Activated naive CD8-positive, alpha-beta T cell (primary cell): Measurements from ENCODE around the gene SMIM3.

Experiments
- H3K27ac Mint-ChIP-seq: one replicate; pipeline ENCODE4 v1.8.0; 2021; ENCODE audit warnings: mixed read lengths
- H3K27me3 Mint-ChIP-seq: one replicate; pipeline ENCODE4 v1.8.0; 2021; ENCODE audit warnings: mixed read lengths
- H3K36me3 Mint-ChIP-seq: one replicate; pipeline ENCODE4 v1.8.0; 2021; ENCODE audit warnings: mixed read lengths
- H3K4me1 Mint-ChIP-seq: one replicate; pipeline ENCODE4 v1.8.0; 2021; ENCODE audit warnings: low read depth, mixed read lengths
- H3K4me3 Mint-ChIP-seq: one replicate; pipeline ENCODE4 v1.8.0; 2021; ENCODE audit warnings: mild to moderate bottlenecking, mixed read lengths
- H3K9me3 Mint-ChIP-seq: one replicate; pipeline ENCODE4 v1.8.0; 2021; ENCODE audit warnings: low read depth, mixed read lengths

The SMIM3 gene

GRCh38 chr5:150758531-150759333 lies 19.8 kb upstream of the SMIM3 start, which contains the start of gene DCTN4:
TSS of gene DCTN4 (minus strand) at chr5:150759017. CDS start at chr5:150758993, 24 bp downstream.
- Mint-ChIP-seq H3K27ac (no peak within 1 kb of the TSS), H3K27me3 (no peaks in the 10 kb centered on the region), H3K4me1 (peaks cover 43% of the 10 kb centered on the region), H3K36me3 (peaks cover 13% of the 10 kb centered on the region), H3K4me3 (no peak within 1 kb of the TSS), H3K9me3 (no peaks in the 10 kb centered on the region)

GRCh38 chr5:150759334-150759583 lies 19.3 kb upstream of the SMIM3 start:
- peaks cover 12% of the 10 kb centered on the region for H3K36me3 Mint-ChIP-seq
- no peaks in the 10 kb centered on the region for H3K9me3 Mint-ChIP-seq
- peaks cover 38% of the 10 kb centered on the region for H3K4me1 Mint-ChIP-seq
- H3K27me3 Mint-ChIP-seq: no peaks in the 10 kb centered on the region
- no peak overlapping the region for H3K27ac Mint-ChIP-seq
- H3K4me3 Mint-ChIP-seq: no peak overlapping the region

- H3K27ac Mint-ChIP-seq: no peak overlapping the region
- H3K4me3 Mint-ChIP-seq: no peak overlapping the region
- no peaks in the 10 kb centered on the region for H3K27me3 Mint-ChIP-seq
- no peaks in the 10 kb centered on the region for H3K9me3 Mint-ChIP-seq
- peaks cover 15% of the 10 kb centered on the region for H3K4me1 Mint-ChIP-seq
- no peaks in the 10 kb centered on the region for H3K36me3 Mint-ChIP-seq
Observed at GRCh38 chr5:150762211-150762610, 16.3 kb upstream of the SMIM3 start.

- no peak overlapping the region for H3K4me3 Mint-ChIP-seq
- H3K36me3 Mint-ChIP-seq: no peaks in the 10 kb centered on the region
- H3K27ac Mint-ChIP-seq: no peak overlapping the region
- no peaks in the 10 kb centered on the region for H3K27me3 Mint-ChIP-seq
- H3K4me1 Mint-ChIP-seq: peaks cover 8% of the 10 kb centered on the region
- no peaks in the 10 kb centered on the region for H3K9me3 Mint-ChIP-seq
Observed at GRCh38 chr5:150763023-150763769, 15.4 kb upstream of the SMIM3 start.

- H3K27ac Mint-ChIP-seq: no peak overlapping the region
- no peaks in the 10 kb centered on the region for H3K27me3 Mint-ChIP-seq
Observed at GRCh38 chr5:150764530-150764929, 14.0 kb upstream of the SMIM3 start.

GRCh38 chr5:150765011-150765798 lies 13.4 kb upstream of the SMIM3 start:
- H3K9me3 Mint-ChIP-seq: no peaks in the 10 kb centered on the region
- H3K27me3 Mint-ChIP-seq: no peaks in the 10 kb centered on the region
- no peak overlapping the region for H3K27ac Mint-ChIP-seq
- H3K36me3 Mint-ChIP-seq: no peaks in the 10 kb centered on the region
- H3K4me3 Mint-ChIP-seq: no peak overlapping the region
- no peaks in the 10 kb centered on the region for H3K4me1 Mint-ChIP-seq

More at GRCh38 chr5:150764530-150764929, 14.0 kb upstream of the SMIM3 start:
- Mint-ChIP-seq H3K9me3 (no peaks in the 10 kb centered on the region), H3K4me3 (no peak overlapping the region), H3K36me3 (no peaks in the 10 kb centered on the region), H3K4me1 (peaks cover 2% of the 10 kb centered on the region)

- H3K27ac Mint-ChIP-seq: no peak overlapping the region
- no peaks in the 10 kb centered on the region for H3K9me3 Mint-ChIP-seq
- H3K4me1 Mint-ChIP-seq: no peaks in the 10 kb centered on the region
- H3K27me3 Mint-ChIP-seq: no peaks in the 10 kb centered on the region
- no peak overlapping the region for H3K4me3 Mint-ChIP-seq
- H3K36me3 Mint-ChIP-seq: no peaks in the 10 kb centered on the region
Observed at GRCh38 chr5:150765799-150766169, 12.8 kb upstream of the SMIM3 start.

GRCh38 chr5:150766251-150766650 lies 12.3 kb upstream of the SMIM3 start:
- H3K36me3 Mint-ChIP-seq: no peaks in the 10 kb centered on the region
- no peaks in the 10 kb centered on the region for H3K27me3 Mint-ChIP-seq
- H3K27ac Mint-ChIP-seq: no peak overlapping the region
- H3K4me3 Mint-ChIP-seq: no peak overlapping the region
- no peaks in the 10 kb centered on the region for H3K4me1 Mint-ChIP-seq
- H3K9me3 Mint-ChIP-seq: no peaks in the 10 kb centered on the region

GRCh38 chr5:150771034-150771795 lies 7.3 kb upstream of the SMIM3 start:
- Mint-ChIP-seq H3K27ac (no peak overlapping the region), H3K36me3 (no peaks in the 10 kb centered on the region), H3K9me3 (peaks cover 3% of the 10 kb centered on the region), H3K27me3 (no peaks in the 10 kb centered on the region), H3K4me1 (no peaks in the 10 kb centered on the region), H3K4me3 (no peak overlapping the region)

- Mint-ChIP-seq H3K27ac (no peak overlapping the region), H3K9me3 (peaks cover 3% of the 10 kb centered on the region), H3K4me1 (peaks cover 11% of the 10 kb centered on the region), H3K36me3 (no peaks in the 10 kb centered on the region), H3K4me3 (no peak overlapping the region), H3K27me3 (no peaks in the 10 kb centered on the region)
Observed at GRCh38 chr5:150774145-150774544, 4.4 kb upstream of the SMIM3 start.

GRCh38 chr5:150777685-150778084 lies 872 bp upstream of the SMIM3 start:
- Mint-ChIP-seq H3K27ac (peak overlapping the region; percentile 70), H3K4me3 (peak overlapping the region; percentile 97), H3K9me3 (no peaks in the 10 kb centered on the region), H3K27me3 (no peaks in the 10 kb centered on the region), H3K4me1 (peaks cover 46% of the 10 kb centered on the region), H3K36me3 (no peaks in the 10 kb centered on the region)

GRCh38 chr5:150778088-150778516 lies 455 bp upstream of the SMIM3 start:
- H3K36me3 Mint-ChIP-seq: no peaks in the 10 kb centered on the region
- no peaks in the 10 kb centered on the region for H3K27me3 Mint-ChIP-seq
- peaks cover 50% of the 10 kb centered on the region for H3K4me1 Mint-ChIP-seq
- peak overlapping the region; percentile 97 for H3K4me3 Mint-ChIP-seq
- H3K9me3 Mint-ChIP-seq: no peaks in the 10 kb centered on the region
- peak overlapping the region; percentile 78 for H3K27ac Mint-ChIP-seq

- H3K4me1 Mint-ChIP-seq: peaks cover 64% of the 10 kb centered on the region
- H3K4me3 Mint-ChIP-seq: peak overlapping the region; percentile 97
- H3K36me3 Mint-ChIP-seq: peaks cover 2% of the 10 kb centered on the region
- H3K27me3 Mint-ChIP-seq: no peaks in the 10 kb centered on the region
- no peaks in the 10 kb centered on the region for H3K9me3 Mint-ChIP-seq
- peak overlapping the region; percentile 95 for H3K27ac Mint-ChIP-seq
Observed at GRCh38 chr5:150779397-150780186, 1.0 kb downstream of the SMIM3 start.

- no peaks in the 10 kb centered on the region for H3K27me3 Mint-ChIP-seq
- H3K9me3 Mint-ChIP-seq: no peaks in the 10 kb centered on the region
- peaks cover 69% of the 10 kb centered on the region for H3K4me1 Mint-ChIP-seq
- peak overlapping the region; percentile 70 for H3K27ac Mint-ChIP-seq
- peak overlapping the region; percentile 97 for H3K4me3 Mint-ChIP-seq
- peaks cover 2% of the 10 kb centered on the region for H3K36me3 Mint-ChIP-seq
Observed at GRCh38 chr5:150780187-150780692, 1.7 kb downstream of the SMIM3 start.
